Astrocyte of the spinal cord (primary cell): Measurements from ENCODE around the gene SELENOV.

ENCODE experiments used
- DNase-seq: peaks from one replicate; pipeline ENCODE4 v3.0.0; 2011; ENCODE audit warnings: low read depth, low spot score
- H3K4me3 ChIP-seq: 2 replicates; pipeline ENCODE4 v1.5.1; 2011; ENCODE audit warnings: low read depth, mild to moderate bottlenecking, low read length, moderate library complexity
- CTCF ChIP-seq: IDR thresholded peaks from 2 replicates; pipeline ENCODE4 v1.5.1; 2012; ENCODE audit warnings: low read depth, mild to moderate bottlenecking, low read length, inconsistent platforms
- in situ Hi-C: cut with HindIII; loops from 2 replicates; pipeline ENCODE4 v1.10.0; 2017; ENCODE audit warnings: low sequenced_read_pairs

Gene SELENOV

GRCh38 chr19:39517432-39517831 lies 2.5 kb downstream of the SELENOV start:
- in situ Hi-C loops, result no loop called here
- no peak for DNase-seq
- H3K4me3 ChIP-seq, result no peak overlapping the region
- TF ChIP-seq CTCF, result no peak

- in situ Hi-C loops, result no loop called here
- H3K4me3 ChIP-seq, result no peak overlapping the region
- DNase-seq, result no peak
- no peak for TF ChIP-seq CTCF
Observed at GRCh38 chr19:39518458-39518857, 3.5 kb downstream of the SELENOV start.

GRCh38 chr19:39518975-39519374 lies 4.0 kb downstream of the SELENOV start:
- no peak for DNase-seq
- TF ChIP-seq CTCF, result no peak
- H3K4me3 ChIP-seq, result no peak overlapping the region
- in situ Hi-C loops, result no loop called here

DNA sequence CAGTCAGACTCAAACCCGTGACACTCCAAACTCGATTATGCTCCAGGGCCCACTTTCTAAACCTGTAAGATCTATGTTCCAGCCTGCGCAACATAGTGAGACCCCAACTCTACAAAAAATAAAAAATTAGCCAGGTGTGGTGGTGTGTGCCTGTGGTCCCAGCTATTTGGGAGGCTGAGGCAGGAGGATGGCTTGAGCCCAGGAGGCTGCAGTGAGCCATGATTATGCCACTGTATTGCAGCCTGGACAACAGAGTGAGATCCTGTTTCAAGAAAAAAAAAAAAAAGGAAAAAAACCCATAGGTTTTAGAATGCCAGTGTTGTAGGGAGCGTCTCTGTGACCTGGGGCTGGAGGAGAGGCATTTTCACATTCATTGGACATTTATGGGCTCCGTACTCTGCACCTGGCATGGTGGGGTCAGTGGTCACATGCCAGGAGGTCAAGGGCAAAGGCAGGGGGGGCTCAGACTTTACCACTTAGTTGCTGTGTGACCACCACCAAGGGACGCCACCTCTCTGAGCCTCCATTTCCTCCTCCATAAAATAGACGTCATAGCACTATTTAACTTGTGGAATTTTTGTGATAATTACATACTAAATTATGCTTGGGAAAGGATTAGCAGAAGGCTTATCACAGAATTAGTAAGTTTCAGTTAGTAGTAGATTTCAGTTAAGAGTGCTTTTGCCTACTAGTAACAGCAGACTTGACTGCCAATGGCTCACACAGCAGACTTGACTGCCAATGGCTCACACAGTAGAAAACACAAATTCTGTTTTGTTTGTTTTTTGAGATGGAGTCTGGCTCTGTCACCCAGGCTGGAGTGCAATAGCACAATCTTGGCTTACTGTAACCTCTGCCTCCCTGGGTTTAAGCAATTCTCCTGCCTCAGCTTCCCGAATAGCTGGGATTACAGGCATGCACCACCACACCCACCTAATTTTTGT lies 5.9 kb downstream of the SELENOV start:
- in situ Hi-C loops, result no loop called here
- no peak overlapping the region for H3K4me3 ChIP-seq
- TF ChIP-seq CTCF, result no peak
- DNase-seq, result no peak

DNA sequence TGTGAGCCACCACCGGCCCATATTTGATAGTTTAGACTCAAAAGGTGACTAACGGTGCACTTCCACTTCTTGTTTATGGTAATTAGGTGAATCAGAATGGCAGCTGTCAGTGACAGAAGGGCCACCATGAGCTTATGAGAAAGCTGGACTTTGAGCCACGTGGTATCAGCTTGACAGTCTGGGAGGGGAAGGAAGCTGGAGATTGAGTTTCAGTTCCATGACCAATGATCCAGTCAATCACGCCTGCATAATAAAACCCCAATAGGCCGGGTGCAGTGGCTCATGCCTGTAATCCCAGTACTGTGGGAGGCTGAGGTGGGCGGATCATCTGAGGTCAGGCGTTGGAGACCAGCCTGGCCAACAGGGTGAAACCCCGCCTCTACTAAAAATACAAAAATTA lies 9.6 kb downstream of the SELENOV start:
- no peak overlapping the region for H3K4me3 ChIP-seq
- in situ Hi-C loops, result no loop called here
- no peak for DNase-seq
- no peak for TF ChIP-seq CTCF

- no peak overlapping the region for H3K4me3 ChIP-seq
- in situ Hi-C loops, result no loop called here
- no peak for DNase-seq
- no peak for TF ChIP-seq CTCF
Observed at GRCh38 chr19:39525205-39525604, 10.3 kb downstream of the SELENOV start.
